ENCODE results near the gene HIF3A. TPM values are rescaled to one million over a fixed set of nuclear protein-coding genes. Genes with fewer than 3 reads are reported as not detected.
A peak's percentile ranks its signal among the peaks of the same experiment; 100 is the strongest.

The HIF3A gene
- polyA plus RNA-seq, 2 of the 4 experiments (the other 2 are of a cell fraction) = not detected

- CTCF ChIA-PET = interaction anchor here (1.1 to 9.5 kb wide), 12 partner anchors 8 to 229 kb away, joined by 3 to 131 read pairs (median 74); partner anchors contain the start of gene PPP5C
- 72% methylated on average over 9 of the region's 9 CpGs for WGBS (ENCODE audit: missing lambda C conversion rate)
- FAIRE-seq = no peak
- Histone ChIP-seq H3K27ac (no peak overlapping the region), H3K9me3 (peaks cover 2% of the 10 kb centered on the region), H3K4me3 (no peak overlapping the region), H3K4me2 (no peak overlapping the region), H3K4me1 (peaks cover 10% of the 10 kb centered on the region)
- POLR2A ChIA-PET = no interaction called here
- TF ChIP-seq HOXA7 (CRISPR knock-in tag; IDR thresholded peaks at IDR 0.05) (no peak), MAZ (IDR thresholded peaks at IDR 0.05; ENCODE audit: borderline replicate concordance, low read depth, low read length) (no peak), EHF (CRISPR knock-in tag; IDR thresholded peaks at IDR 0.05) (no peak), E2F6 (IDR thresholded peaks at IDR 0.05; ENCODE audit: borderline replicate concordance, low read depth) (no peak), RFX5 (IDR thresholded peaks at IDR 0.05) (no peak), SREBF2 (IDR thresholded peaks at IDR 0.05) (no peak), POLR2AphosphoS2 (conservative IDR thresholded peaks at IDR 0.05; ENCODE audit: low read length) (no peak), ZSCAN20 (CRISPR knock-in tag; IDR thresholded peaks at IDR 0.05) (no peak), CBX2 (IDR thresholded peaks at IDR 0.05; ENCODE audit: borderline replicate concordance, low read depth) (no peak), BCL3 (IDR thresholded peaks at IDR 0.05) (no peak), TP53 (CRISPR knock-in tag; IDR thresholded peaks at IDR 0.05) (no peak), RARB (CRISPR knock-in tag; IDR thresholded peaks at IDR 0.05) (no peak), HOXB13 (CRISPR knock-in tag; IDR thresholded peaks at IDR 0.05; ENCODE audit: low read depth) (no peak), CHD2 (IDR thresholded peaks at IDR 0.05; ENCODE audit: low read length, partially characterized antibody) (no peak), MAX (IDR thresholded peaks at IDR 0.05) (no peak), HDAC2 (IDR thresholded peaks at IDR 0.05) (no peak)
- TF ChIP-seq, protein P1, sequence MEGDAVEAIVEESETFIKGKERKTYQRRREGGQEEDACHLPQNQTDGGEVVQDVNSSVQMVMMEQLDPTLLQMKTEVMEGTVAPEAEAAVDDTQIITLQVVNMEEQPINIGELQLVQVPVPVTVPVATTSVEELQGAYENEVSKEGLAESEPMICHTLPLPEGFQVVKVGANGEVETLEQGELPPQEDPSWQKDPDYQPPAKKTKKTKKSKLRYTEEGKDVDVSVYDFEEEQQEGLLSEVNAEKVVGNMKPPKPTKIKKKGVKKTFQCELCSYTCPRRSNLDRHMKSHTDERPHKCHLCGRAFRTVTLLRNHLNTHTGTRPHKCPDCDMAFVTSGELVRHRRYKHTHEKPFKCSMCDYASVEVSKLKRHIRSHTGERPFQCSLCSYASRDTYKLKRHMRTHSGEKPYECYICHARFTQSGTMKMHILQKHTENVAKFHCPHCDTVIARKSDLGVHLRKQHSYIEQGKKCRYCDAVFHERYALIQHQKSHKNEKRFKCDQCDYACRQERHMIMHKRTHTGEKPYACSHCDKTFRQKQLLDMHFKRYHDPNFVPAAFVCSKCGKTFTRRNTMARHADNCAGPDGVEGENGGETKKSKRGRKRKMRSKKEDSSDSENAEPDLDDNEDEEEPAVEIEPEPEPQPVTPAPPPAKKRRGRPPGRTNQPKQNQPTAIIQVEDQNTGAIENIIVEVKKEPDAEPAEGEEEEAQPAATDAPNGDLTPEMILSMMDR (IDR thresholded peaks at IDR 0.05) = no peak
- TF ChIP-seq, protein P2, sequence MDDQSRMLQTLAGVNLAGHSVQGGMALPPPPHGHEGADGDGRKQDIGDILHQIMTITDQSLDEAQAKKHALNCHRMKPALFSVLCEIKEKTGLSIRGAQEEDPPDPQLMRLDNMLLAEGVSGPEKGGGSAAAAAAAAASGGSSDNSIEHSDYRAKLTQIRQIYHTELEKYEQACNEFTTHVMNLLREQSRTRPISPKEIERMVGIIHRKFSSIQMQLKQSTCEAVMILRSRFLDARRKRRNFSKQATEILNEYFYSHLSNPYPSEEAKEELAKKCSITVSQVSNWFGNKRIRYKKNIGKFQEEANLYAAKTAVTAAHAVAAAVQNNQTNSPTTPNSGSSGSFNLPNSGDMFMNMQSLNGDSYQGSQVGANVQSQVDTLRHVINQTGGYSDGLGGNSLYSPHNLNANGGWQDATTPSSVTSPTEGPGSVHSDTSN (IDR thresholded peaks at IDR 0.05) = no peak
- no peak for DNase-seq (ENCODE audit: low read depth in 1 of 2, low spot score in 1 of 2)
- no peak for ATAC-seq
Measured at GRCh38 chr19:46284635-46285034, 12.2 kb upstream of the HIF3A start.

- POLR2A ChIA-PET = no interaction called here
- Histone ChIP-seq H3K4me2 (no peak overlapping the region), H3K27ac (no peak overlapping the region), H3K9me3 (peaks cover 21% of the 10 kb centered on the region), H3K4me1 (peaks cover 11% of the 10 kb centered on the region), H3K4me3 (no peak overlapping the region)
- 64% methylated on average over 7 of the region's 7 CpGs for WGBS (ENCODE audit: missing lambda C conversion rate)
- peak in 1 of 2 experiments; percentile 36; a peak in 1 of 6 replicates for ATAC-seq
- no peak for FAIRE-seq
- CTCF ChIA-PET = interaction anchor here (0.7 to 9.5 kb wide), 6 partner anchors 23 to 201 kb away, joined by 3 to 129 read pairs (median 3); partner anchors contain the start of gene PPP5C
- TF ChIP-seq MAZ (IDR thresholded peaks at IDR 0.05; ENCODE audit: borderline replicate concordance, low read depth, low read length) (no peak), USF2 (IDR thresholded peaks at IDR 0.05) (peak; percentile 91)
- peak in 1 of 2 experiments; percentile 52 for DNase-seq (ENCODE audit: low read depth in 1 of 2, low spot score in 1 of 2)
Measured at GRCh38 chr19:46287585-46287984, 9.3 kb upstream of the HIF3A start.

Data from A549 (cell line).